BJ (cell line): Measurements from ENCODE around the gene OR52A1. TPM values are rescaled to one million over a fixed set of nuclear protein-coding genes. Genes with fewer than 3 reads are reported as not detected.
"Not testable (repeated sequence)": the region's sequence is repeated elsewhere in the genome, so short reads cannot be mapped to it uniquely, and the experiment has no call there.

ENCODE experiments used
- CTCF ChIA-PET: fragments of 350-600 bp; formaldehyde crosslinking; extraction: SDS; loops from one replicate; lab custom pipeline; 2021; ENCODE audit warnings: antibody characterized with exemption, inconsistent platforms; lab: Yijun Ruan, JAX
- POLR2A ChIA-PET: fragments of 300-600 bp; sonication (Branson Sonifier 250); formaldehyde crosslinking; extraction: SDS; loops from one replicate; lab custom pipeline; 2021; ENCODE audit warnings: antibody characterized with exemption; lab: Charles Lee
- DNase-seq: peaks from one replicate; pipeline ENCODE4 v3.0.0-alpha.2; 2011; ENCODE audit warnings: low read depth
- H3K27me3 ChIP-seq: 2 replicates; pipeline ENCODE4 v1.6.0; 2011; ENCODE audit warnings: low read length; ENCODE audit not compliant: control insufficient read depth, insufficient read depth
- H3K36me3 ChIP-seq: 2 replicates; pipeline ENCODE4 v1.5.1; 2011; ENCODE audit warnings: low read length; ENCODE audit not compliant: control insufficient read depth, insufficient read depth
- H3K4me3 ChIP-seq: 2 replicates; pipeline ENCODE4 v1.5.1; 2011; ENCODE audit warnings: low read depth, mild to moderate bottlenecking, control low read depth, low read length
- polyA plus RNA-seq: library from polyadenylated mRNA; depleted of rRNA; stranded (reverse); fragments of >200 nt; gene quantifications from 2 replicates; pipeline ENCODE4 v1.2.3, GENCODE V29; 2011
- TF ChIP-seq, protein P1 (sequence below): IDR thresholded peaks from 2 replicates; pipeline ENCODE4 v1.5.1; 2011; ENCODE audit warnings: low read depth, mild to moderate bottlenecking, control low read depth, inconsistent platforms, low read length, moderate library complexity; ENCODE audit not compliant: insufficient read depth

OR52A1 gene
- polyA plus RNA-seq, 1 experiment: not detected

DNA sequence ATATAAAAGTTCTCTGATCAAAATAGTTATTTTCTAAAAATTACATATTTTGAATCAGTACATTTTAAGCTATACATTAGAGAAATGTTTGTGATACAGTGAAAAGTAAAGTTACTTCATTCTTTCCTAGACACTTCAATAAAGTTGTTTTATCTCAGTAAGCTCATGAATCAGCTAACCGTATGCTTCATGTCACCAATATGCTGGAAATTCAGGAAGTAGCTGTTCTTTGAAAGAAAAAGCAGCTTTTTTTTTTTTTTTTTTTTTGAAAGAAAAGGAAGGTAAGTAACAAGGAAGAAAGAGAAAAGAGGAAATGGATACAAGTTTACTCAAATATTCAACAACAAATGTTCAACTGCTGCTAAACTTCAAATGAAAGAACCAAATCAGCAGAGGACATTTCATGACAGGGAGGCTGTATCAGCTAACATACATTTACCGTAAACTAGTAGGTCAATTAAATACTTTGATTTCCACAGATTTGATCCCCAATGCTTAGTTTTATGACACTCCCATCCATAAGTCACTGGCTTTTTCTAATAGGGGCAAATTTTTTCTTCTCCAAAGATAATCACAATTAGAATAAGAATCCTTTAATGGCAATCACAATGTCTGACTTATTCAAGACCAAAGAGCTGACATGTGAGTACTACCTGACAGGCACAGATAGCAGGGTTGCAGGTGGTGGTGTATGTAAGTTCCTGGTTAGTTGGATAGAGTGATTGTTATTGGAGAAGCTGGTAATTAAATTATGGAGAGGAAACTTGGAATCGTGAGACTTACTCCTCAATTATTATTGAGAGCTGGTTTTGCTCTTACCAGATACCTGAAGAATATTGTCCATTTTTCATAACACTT lies 754 bp downstream of the OR52A1 start:
- H3K36me3 ChIP-seq: no peaks in the 10 kb centered on the region
- ChIA-PET POLR2A (no interaction called here), CTCF (interaction anchor here (0.6 to 0.7 kb wide), 2 partner anchors 18 to 22 kb away, joined by 3 to 5 read pairs; no protein-coding TSS in a partner anchor)
- TF ChIP-seq, protein P1, sequence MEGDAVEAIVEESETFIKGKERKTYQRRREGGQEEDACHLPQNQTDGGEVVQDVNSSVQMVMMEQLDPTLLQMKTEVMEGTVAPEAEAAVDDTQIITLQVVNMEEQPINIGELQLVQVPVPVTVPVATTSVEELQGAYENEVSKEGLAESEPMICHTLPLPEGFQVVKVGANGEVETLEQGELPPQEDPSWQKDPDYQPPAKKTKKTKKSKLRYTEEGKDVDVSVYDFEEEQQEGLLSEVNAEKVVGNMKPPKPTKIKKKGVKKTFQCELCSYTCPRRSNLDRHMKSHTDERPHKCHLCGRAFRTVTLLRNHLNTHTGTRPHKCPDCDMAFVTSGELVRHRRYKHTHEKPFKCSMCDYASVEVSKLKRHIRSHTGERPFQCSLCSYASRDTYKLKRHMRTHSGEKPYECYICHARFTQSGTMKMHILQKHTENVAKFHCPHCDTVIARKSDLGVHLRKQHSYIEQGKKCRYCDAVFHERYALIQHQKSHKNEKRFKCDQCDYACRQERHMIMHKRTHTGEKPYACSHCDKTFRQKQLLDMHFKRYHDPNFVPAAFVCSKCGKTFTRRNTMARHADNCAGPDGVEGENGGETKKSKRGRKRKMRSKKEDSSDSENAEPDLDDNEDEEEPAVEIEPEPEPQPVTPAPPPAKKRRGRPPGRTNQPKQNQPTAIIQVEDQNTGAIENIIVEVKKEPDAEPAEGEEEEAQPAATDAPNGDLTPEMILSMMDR: no peak
- no peaks in the 10 kb centered on the region for H3K27me3 ChIP-seq
- H3K4me3 ChIP-seq: no peak overlapping the region
- DNase-seq: no peak

GRCh38 chr11:5151713-5152153 lies 2.8 kb downstream of the OR52A1 start:
- ChIA-PET CTCF (no interaction called here), POLR2A (no interaction called here)
- Histone ChIP-seq H3K4me3 (no peak overlapping the region), H3K36me3 (no peaks in the 10 kb centered on the region), H3K27me3 (no peaks in the 10 kb centered on the region)
- no peak for DNase-seq
- TF ChIP-seq, protein P1: no peak

GRCh38 chr11:5144206-5144605 lies 10.4 kb downstream of the OR52A1 start:
- H3K27me3 ChIP-seq, DNase-seq, H3K4me3 ChIP-seq, POLR2A ChIA-PET, H3K36me3 ChIP-seq: not testable (repeated sequence)
- CTCF ChIA-PET: interaction anchor here (0.6 kb wide), 1 partner anchor 20 kb away, joined by 3 read pairs; no protein-coding TSS in a partner anchor

DNA sequence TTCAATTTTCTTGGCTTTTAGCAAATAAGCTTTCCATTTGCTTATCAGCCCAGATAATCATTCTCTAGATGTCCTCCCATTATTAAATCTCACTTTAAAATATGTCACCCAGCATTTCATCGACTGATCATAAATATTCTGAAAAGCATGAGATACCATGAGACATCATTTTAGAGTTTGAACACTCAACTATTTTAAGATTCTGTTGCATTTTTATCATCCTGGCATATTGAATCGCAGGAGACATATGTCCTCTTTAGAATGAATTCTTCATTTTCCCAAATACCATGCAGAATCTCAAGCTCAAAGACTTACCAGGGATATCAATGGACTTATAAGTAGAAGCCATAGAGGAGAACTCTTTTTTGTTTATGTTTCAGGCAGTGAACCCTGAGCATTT lies 16.6 kb downstream of the OR52A1 start, which contains the start of gene OR52A5:
OR52A5 (minus strand) TSS at position 361 of the 400 bp plus-strand sequence. CDS start 5,714 bp downstream, outside the sequence.
- Histone ChIP-seq H3K4me3 (no peak within 1 kb of the TSS), H3K27me3 (no peaks in the 10 kb centered on the region), H3K36me3 (no peaks in the 10 kb centered on the region)
- ChIA-PET POLR2A (no interaction called here), CTCF (no interaction called here)
- TF ChIP-seq, protein P1: no peak
- no peak for DNase-seq

- Histone ChIP-seq H3K27me3 (no peaks in the 10 kb centered on the region), H3K36me3 (no peaks in the 10 kb centered on the region), H3K4me3 (no peak overlapping the region)
- CTCF ChIA-PET: no interaction called here
- POLR2A ChIA-PET: no interaction called here
- no peak for DNase-seq
- TF ChIP-seq, protein P1: no peak
Measured at GRCh38 chr11:5137014-5137413, 17.5 kb downstream of the OR52A1 start.
